Measurements from ENCODE around the gene UPB1.
A peak's percentile ranks its signal among the peaks of the same experiment; 100 is the strongest.
"Not testable (repeated sequence)": the region's sequence is repeated elsewhere in the genome, so short reads cannot be mapped to it uniquely, and the experiment has no call there.

The UPB1 gene

GRCh38 chr22:24535348-24535747, 40.2 kb downstream of the UPB1 start:
- no peak for DNase-seq

- no peak for DNase-seq
Observed at GRCh38 chr22:24536089-24536488, 41.0 kb downstream of the UPB1 start.

- DNase-seq: no peak
Observed at GRCh38 chr22:24540470-24540869, 45.3 kb downstream of the UPB1 start.

- DNase-seq: no peak
Observed at GRCh38 chr22:24541681-24542515, 46.8 kb downstream of the UPB1 start.

GRCh38 chr22:24542641-24543040, 47.5 kb downstream of the UPB1 start:
- DNase-seq: no peak

- DNase-seq: no peak
Observed at GRCh38 chr22:24543185-24543601, 48.1 kb downstream of the UPB1 start.

GRCh38 chr22:24543679-24544243, 48.6 kb downstream of the UPB1 start:
- DNase-seq: no peak

- no peak for DNase-seq
Observed at GRCh38 chr22:24548812-24549211, 53.7 kb downstream of the UPB1 start.

GRCh38 chr22:24550028-24550901, 55.1 kb downstream of the UPB1 start:
- DNase-seq: no peak

GRCh38 chr22:24550902-24551435, 55.8 kb downstream of the UPB1 start:
- no peak for DNase-seq

- not testable (repeated sequence) for DNase-seq
Observed at GRCh38 chr22:24552503-24553286, 57.6 kb downstream of the UPB1 start.

GRCh38 chr22:24553597-24554312, 58.6 kb downstream of the UPB1 start:
- DNase-seq: no peak

GRCh38 chr22:24554313-24555164, 59.4 kb downstream of the UPB1 start, which contains the start of gene GUCD1:
GUCD1 (minus strand) TSS chr22:24555138; CDS start chr22:24554991, 147 bp downstream.
- no peak for DNase-seq

GRCh38 chr22:24555165-24556039, 60.3 kb downstream of the UPB1 start, which contains the start of gene SNRPD3:
SNRPD3 (plus strand) TSS chr22:24555999; CDS start chr22:24557675, 1,676 bp downstream.
- DNase-seq: peak; percentile 96

GRCh38 chr22:24559471-24559870, 64.3 kb downstream of the UPB1 start:
- DNase-seq: no peak

- DNase-seq: no peak
Observed at GRCh38 chr22:24563246-24563645, 68.1 kb downstream of the UPB1 start.

GRCh38 chr22:24564376-24565058, 69.4 kb downstream of the UPB1 start:
- no peak for DNase-seq

- no peak for DNase-seq
Observed at GRCh38 chr22:24565077-24565476, 69.9 kb downstream of the UPB1 start.
